Activated naive CD4-positive, alpha-beta T cell (primary cell): ENCODE data around the gene HSPA12B.

Experiments used
- DNase-seq, 4 experiments: peaks; one replicate each; lab custom pipeline; 2025; lab: John Stamatoyannopoulos, UW

HSPA12B gene

DNA sequence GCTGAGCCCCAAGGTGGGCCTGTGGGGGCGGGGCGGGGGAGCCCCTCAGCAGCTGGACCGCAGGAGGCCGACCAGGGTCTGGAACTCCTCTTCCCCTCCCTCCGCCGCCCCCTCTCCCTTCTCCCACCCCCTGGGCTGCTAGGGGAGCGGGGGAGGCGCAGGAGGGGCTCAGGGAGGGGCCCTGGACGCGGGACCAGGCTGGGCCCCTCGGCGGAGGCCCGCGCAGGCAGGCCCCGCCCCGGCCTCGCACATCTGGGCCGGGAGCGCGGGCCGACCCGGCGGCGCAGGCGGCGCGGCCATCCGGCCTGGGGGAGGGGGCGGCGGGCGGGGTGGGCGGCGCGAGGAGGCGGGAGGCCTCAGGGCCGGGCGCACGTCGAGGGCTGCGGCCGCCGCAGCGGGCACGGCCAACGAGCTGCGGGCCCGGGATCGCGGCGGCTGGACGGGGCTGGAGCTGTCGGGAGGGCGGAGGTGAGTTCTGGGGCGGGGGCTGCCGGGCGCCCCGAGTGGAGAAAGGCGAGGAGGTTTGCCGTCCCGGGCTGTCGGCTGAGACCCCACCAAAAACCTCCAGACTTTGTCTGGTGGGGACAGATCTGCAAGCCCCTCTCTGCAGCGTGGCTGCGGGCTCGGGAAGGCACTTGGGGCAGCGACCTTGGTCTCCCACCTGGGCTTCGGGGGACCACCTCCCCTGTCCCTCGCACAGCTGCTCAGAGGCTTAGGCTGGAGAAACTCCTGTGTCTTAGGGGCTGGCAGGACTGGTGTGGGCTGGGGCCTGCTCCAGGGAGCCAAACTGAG lies at the start of gene HSPA12B:
TSS of gene HSPA12B (plus strand) at position 359 of the 792 bp plus-strand sequence. CDS start 5,990 bp downstream, outside the sequence.
- DNase-seq = no peak

DNA sequence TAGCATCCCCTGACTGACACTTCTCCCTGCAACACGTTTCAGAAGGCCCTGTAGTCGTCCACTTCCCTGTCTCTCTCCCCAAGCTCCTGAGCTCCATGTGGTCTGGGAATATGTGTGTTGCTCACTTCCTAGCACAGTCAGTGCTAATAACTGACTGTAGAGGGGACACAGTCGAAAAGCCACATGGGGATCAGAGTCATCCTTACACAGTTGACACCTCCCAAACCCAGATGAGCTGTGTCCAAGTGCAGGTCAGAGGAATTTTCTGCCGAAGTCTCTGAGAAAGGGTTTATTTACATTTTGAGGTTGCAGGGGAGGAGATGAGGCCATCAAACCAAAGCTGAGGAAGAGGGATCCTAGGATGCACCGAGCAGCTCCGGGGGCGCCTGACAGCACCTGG lies 47.1 kb upstream of the HSPA12B start:
- no peak for DNase-seq

GRCh38 chr20:3686421-3686820 lies 46.1 kb upstream of the HSPA12B start:
- DNase-seq = no peak

DNA sequence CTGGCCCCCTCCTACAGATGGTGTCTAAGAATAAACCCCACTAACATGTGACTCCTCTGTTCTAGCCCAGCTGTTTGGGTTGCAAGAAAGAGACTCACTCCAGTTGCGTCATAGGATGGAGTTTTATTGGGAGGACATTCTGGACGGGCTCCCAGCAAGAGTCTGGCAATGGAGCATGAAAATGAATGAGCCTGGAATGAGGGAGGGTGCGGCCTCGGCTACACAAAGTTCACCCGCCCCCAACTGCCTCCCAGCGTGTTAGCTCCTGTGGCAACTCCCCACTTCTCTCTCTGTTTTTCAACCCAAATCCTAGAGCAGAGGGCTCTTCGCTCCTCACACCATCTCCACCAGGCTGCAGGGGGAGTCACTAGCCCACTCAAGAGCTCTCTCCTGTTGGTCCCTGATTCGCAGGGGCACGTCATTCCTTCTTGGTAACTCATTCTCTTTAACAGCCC lies 45.6 kb upstream of the HSPA12B start:
- DNase-seq = no peak

GRCh38 chr20:3687655-3688054 lies 44.8 kb upstream of the HSPA12B start:
- DNase-seq = no peak

- no peak for DNase-seq
Measured at GRCh38 chr20:3689978-3690377, 42.5 kb upstream of the HSPA12B start.

- DNase-seq = no peak
Measured at GRCh38 chr20:3690413-3690812, 42.1 kb upstream of the HSPA12B start.

GRCh38 chr20:3691306-3691705 lies 41.2 kb upstream of the HSPA12B start:
- no peak for DNase-seq

DNA sequence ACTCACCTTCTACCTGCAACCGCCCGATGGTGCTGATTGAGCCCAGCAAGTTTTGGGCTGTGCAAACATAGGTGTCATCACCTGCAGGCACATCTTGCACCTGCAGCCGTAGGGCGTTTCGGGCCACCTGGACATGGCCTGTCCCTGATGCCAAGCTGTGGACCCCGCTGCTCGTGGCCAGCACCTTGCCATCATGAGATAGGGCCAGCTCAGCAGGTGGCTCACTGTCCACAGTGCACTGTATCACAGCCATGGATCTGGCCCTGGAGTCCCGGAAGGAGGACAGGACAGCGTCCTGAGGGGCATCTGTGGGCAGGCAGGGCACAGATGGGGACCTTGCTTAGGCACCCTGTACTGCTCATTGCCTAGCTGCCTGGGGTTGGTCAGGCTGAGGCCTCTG lies 40.6 kb upstream of the HSPA12B start:
- no peak for DNase-seq

- DNase-seq = no peak
Measured at GRCh38 chr20:3692706-3693294, 39.7 kb upstream of the HSPA12B start.

GRCh38 chr20:3693376-3693775 lies 39.1 kb upstream of the HSPA12B start:
- no peak for DNase-seq

DNA sequence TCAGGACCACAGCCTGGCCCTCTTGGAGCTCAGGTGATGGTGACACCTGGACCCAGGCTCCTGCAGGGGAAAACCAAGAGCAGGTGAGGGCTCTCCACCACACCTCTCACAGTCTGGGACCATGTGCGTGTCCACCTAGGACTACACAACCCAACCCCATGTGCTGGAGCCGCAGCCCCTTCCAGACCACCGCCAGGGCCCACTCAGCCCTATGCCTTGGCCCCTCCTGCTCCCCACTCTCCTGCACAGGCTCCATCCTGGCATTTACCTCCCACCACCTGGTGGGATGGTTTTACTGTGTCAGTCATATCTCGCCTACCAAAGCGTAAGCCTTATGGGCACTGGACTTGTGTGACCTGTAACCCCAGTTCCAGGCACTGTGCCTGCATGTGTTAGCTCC lies 37.6 kb upstream of the HSPA12B start:
- DNase-seq = no peak

DNA sequence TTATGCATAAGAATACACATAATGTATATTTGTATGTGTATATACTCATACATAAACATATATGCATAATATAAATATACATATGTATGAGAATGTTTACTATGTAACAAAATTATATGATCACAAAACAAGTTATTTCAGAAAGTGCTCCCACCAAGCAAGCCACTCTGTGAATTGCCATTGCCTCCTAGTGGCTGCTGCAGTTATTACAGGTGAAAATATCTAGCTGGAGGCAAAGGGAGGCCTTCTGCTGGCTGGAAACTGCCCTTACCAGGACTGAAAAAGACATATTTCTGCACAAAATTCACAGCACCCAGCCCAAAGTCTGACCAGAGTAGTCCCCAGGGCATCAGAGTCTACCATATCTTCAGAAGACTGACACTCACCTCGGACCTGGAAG lies 36.3 kb upstream of the HSPA12B start:
- no peak for DNase-seq

DNA sequence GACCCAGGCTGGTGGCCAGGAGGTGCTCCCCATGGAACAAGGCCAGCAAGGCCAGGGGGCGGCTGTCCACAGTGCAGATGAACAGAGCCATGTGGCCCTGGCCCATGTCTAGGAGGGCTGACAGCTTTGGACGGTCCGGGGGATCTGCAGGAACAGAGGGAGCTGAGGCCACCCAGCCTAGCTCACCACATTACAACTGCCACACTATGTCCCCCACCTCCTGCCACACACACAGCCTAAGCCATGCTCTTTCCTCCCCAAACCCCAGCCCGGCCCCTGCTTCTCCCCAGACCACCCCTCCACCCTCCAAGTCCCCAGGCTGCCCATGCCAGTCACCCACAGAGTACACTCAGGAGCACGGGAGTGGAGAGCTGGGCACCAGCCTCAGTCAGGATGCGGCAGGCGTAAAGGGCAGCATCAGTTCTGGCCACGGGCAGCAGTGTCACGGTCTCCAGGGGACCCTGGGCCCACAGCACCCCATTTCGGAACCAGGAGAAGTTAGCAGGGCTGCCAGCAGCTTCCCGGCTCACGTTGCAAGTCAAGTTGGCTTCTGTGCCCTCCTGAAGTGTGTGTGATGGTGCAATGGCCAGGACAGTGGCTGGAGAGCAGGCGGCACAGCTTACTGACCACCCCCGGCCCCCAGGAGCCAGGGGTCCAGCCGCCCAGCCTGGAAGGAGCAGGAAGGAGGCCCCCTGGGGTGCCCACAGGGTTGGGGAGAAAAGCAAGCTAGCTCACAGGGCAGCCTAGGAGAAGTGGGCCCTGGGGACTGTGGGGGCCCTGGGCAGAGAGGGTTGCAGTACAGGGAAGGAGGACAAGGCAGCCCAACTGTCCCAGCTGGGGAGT lies 35.5 kb upstream of the HSPA12B start:
- DNase-seq = no peak

- DNase-seq = no peak
Measured at GRCh38 chr20:3697588-3698305, 34.7 kb upstream of the HSPA12B start.

DNA sequence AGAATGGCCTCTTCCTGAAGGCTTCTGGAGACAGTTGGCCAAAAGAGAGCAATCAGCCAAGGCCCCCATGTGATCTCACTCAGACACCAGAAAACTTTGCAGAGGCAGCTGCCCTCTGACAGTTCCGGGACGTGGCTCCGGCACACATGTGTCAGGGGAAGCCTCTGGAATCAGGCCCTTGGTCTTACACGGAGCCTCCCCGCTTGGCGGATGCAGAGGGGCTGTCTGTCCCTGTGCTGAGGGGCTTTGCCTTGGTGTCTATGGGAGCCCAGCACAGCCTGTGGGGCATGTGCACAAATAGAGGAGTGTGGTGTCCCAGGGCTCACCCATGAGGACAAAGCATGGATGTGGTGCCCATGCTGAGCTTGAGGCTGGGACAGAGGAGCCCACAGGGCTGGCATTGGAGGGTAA lies 33.9 kb upstream of the HSPA12B start:
- DNase-seq = no peak

- DNase-seq = no peak
Measured at GRCh38 chr20:3699037-3699436, 33.4 kb upstream of the HSPA12B start.

GRCh38 chr20:3701061-3701998 lies 31.2 kb upstream of the HSPA12B start:
- DNase-seq = no peak

DNA sequence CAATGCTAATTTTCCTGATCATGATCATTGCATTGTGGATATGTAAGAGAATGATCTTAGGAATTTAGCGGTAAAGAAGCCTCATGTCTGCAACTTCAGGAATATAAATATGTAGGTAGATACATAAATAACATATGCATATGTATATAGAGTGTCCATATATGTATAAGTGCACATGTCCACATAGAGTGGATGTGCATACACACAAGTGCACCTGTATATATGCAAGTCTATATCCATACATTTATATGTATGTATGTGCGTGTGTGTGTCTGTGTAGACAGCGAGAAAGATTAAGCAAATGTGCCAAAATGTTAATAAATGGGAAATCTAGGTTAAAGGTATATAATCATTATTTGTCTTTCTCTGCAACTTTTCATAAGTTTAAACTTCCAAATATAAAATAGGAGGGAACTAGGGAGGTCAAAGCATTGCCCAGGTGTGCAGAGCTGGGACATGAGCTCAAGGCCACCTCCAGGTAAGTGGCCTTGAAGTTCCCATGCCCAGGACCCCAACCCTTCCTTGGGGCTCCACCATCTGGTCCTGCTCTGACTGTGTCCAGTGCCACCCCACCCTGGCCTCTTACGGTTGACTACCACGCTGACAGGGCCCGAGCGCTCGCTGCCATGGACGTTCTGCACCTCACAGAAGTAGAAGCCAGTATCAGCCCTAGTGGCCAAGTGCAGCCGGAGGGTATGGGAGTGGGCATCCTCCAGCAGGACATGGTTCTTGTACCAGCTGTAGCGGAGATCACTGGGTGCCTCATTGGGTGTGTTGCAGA lies 29.7 kb upstream of the HSPA12B start:
- no peak for DNase-seq

DNA sequence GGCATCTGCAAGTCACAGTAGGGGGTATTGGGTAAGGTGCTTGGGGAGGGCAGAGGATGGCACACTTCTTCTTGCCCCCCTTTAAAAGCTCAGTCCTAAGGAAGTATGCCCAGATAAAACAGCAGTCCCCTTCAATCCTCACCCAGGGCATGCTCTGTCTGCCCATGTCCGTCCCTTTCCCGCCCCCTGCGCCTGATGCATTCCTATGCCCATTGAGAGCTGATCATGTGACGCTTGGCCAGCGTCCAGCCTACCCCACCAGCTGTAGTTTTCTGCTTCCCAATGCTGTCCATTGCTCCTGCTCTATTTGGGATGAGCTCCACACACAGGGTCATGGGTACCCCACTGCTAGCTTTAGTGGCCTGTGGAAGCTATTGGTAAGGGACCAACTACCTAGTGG lies 28.4 kb upstream of the HSPA12B start:
- DNase-seq = no peak
